ENCODE data around the gene BAMBI.
A peak's percentile ranks its signal among the peaks of the same experiment; 100 is the strongest.

Gene BAMBI

DNA sequence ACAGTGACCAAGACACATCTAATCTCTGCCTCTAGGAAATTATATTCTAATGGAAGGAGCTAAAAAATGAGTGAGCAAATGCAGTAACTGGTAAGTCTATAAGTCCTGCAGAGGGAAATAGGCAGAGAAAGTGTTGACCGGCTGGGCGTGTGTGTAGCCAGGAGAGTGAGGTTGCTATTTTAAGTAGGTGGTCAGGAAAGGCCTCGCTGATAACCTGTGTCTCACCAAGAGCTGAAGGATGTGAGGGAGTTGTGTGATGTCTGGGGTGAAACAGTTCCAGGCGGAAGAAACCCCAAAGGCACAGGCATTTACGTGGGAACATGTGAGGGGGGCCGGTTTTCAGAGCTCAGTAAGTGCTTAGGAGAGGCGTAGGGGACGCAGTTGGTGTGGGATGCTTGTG lies 54.8 kb downstream of the BAMBI start:
- no peak for DNase-seq
- Mint-ChIP-seq H3K4me3 (no peak overlapping the region), H3K27me3 (ENCODE audit: low read depth, poor library complexity) (peaks cover 18% of the 10 kb centered on the region), H3K36me3 (ENCODE audit: low read depth) (peaks cover 4% of the 10 kb centered on the region), H3K4me1 (peaks cover 14% of the 10 kb centered on the region), H3K27ac (peak overlapping the region; percentile 56), H3K9me3 (peaks cover 23% of the 10 kb centered on the region)
- TF ChIP-seq, protein P1, sequence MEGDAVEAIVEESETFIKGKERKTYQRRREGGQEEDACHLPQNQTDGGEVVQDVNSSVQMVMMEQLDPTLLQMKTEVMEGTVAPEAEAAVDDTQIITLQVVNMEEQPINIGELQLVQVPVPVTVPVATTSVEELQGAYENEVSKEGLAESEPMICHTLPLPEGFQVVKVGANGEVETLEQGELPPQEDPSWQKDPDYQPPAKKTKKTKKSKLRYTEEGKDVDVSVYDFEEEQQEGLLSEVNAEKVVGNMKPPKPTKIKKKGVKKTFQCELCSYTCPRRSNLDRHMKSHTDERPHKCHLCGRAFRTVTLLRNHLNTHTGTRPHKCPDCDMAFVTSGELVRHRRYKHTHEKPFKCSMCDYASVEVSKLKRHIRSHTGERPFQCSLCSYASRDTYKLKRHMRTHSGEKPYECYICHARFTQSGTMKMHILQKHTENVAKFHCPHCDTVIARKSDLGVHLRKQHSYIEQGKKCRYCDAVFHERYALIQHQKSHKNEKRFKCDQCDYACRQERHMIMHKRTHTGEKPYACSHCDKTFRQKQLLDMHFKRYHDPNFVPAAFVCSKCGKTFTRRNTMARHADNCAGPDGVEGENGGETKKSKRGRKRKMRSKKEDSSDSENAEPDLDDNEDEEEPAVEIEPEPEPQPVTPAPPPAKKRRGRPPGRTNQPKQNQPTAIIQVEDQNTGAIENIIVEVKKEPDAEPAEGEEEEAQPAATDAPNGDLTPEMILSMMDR (IDR thresholded peaks at IDR 0.05), result no peak

Data from nephron progenitor cell (in vitro differentiated cells).